ENCODE data around the gene HRH2.

The HRH2 gene

GRCh38 chr5:175690586-175690985 is 32.7 kb downstream of the HRH2 start:
- H3K27me3 Mint-ChIP-seq: no peaks in the 10 kb centered on the region
- peak overlapping the region; percentile 65 for H3K4me3 Mint-ChIP-seq
- H3K4me1 Mint-ChIP-seq: peaks cover 58% of the 10 kb centered on the region
- no peaks in the 10 kb centered on the region for H3K9me3 Mint-ChIP-seq
- H3K36me3 Mint-ChIP-seq: peaks cover 3% of the 10 kb centered on the region
- peak overlapping the region; percentile 96 for H3K27ac Mint-ChIP-seq

DNA sequence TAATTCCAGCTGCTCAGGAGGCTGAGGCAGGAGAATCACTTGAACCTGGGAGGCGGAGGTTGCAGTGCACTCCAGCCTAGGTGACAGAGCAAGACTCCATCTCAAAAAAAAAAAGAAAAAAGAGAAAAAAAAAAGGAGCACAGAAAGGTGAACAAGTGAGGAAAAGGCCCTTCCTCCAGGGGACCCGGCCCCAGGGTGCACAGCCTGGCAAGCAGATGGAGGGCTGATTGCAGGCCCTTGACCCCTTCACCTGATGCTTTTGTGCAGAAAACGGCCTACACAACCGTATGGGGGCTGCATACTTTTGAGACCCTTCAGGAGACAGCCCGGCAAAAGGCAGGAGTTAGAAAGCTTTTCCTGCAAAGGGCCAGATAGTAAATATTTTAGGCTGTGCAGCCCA is 33.9 kb downstream of the HRH2 start:
- Mint-ChIP-seq H3K4me1 (peaks cover 68% of the 10 kb centered on the region), H3K9me3 (no peaks in the 10 kb centered on the region), H3K27me3 (no peaks in the 10 kb centered on the region), H3K36me3 (peaks cover 3% of the 10 kb centered on the region), H3K27ac (no peak overlapping the region), H3K4me3 (no peak overlapping the region)

- peaks cover 69% of the 10 kb centered on the region for H3K4me1 Mint-ChIP-seq
- H3K4me3 Mint-ChIP-seq: no peak overlapping the region
- H3K27ac Mint-ChIP-seq: peak overlapping the region; percentile 52
- peaks cover 3% of the 10 kb centered on the region for H3K36me3 Mint-ChIP-seq
- no peaks in the 10 kb centered on the region for H3K27me3 Mint-ChIP-seq
- H3K9me3 Mint-ChIP-seq: no peaks in the 10 kb centered on the region
Measured at GRCh38 chr5:175692235-175692995, 34.5 kb downstream of the HRH2 start.

GRCh38 chr5:175692996-175693710 is 35.3 kb downstream of the HRH2 start:
- H3K4me1 Mint-ChIP-seq: peaks cover 70% of the 10 kb centered on the region
- no peaks in the 10 kb centered on the region for H3K27me3 Mint-ChIP-seq
- peaks cover 3% of the 10 kb centered on the region for H3K36me3 Mint-ChIP-seq
- H3K4me3 Mint-ChIP-seq: no peak overlapping the region
- H3K9me3 Mint-ChIP-seq: no peaks in the 10 kb centered on the region
- peak overlapping the region; percentile 84 for H3K27ac Mint-ChIP-seq

DNA sequence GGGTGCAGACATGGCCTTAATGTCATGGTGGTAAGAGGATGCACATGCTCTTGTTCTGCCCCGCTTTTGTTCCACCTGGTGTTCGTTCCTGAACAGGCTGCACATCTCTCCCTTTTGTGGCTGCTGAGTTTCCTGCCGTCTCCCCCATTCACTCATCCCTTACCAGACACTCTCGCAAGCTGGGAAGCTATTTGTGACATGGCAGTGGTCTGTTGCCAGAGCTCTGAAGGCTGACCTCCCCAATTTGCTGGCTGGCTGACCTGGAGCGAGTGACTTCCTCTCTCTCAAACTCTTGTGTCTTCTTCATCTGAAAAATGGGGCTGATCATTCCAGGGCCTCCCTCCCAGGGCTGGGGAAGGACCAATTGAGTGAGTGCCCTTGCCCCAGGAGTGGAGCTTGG is 35.9 kb downstream of the HRH2 start:
- Mint-ChIP-seq H3K4me3 (no peak overlapping the region), H3K36me3 (peaks cover 3% of the 10 kb centered on the region), H3K9me3 (no peaks in the 10 kb centered on the region), H3K4me1 (peaks cover 68% of the 10 kb centered on the region), H3K27ac (peak overlapping the region; percentile 84), H3K27me3 (no peaks in the 10 kb centered on the region)

DNA sequence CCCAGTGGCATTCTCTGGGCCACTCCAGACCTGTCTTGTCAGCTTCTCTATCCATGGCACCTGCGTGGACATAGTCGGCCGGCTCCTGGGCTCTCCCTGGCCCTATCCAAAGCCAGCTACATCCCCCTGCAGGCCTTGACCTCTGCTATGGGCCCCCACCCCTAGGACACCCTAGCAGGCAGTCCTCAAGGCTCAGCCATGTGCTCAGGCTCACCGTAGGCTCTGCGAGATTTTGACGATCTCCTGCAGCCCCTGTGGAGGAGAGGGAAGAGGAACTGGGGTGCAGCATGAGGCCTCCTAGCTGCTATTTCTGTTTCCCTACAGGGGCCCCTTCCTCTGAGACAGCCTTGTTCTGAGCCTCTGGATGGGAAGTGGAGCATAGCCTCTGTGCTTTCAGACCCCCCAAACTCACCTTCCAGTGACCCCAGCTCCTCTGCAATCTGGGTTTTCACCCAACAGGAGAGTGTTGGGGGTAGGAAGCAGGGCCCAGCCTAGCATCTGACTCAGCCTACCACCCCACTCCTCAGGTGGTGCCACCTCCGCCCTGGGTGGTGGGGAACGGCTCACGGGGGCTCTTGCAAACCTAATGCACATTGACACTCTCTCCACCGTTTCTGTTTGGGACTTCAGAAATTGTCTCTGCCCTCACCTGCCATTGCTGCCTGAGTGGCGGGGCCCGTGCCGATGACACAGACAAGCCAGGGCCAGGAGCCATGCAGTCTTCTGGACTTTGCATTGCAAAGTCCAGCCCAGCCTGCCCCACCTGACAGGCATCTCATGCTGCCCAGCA is 36.7 kb downstream of the HRH2 start:
- peaks cover 3% of the 10 kb centered on the region for H3K36me3 Mint-ChIP-seq
- no peaks in the 10 kb centered on the region for H3K27me3 Mint-ChIP-seq
- peak overlapping the region; percentile 84 for H3K27ac Mint-ChIP-seq
- no peak overlapping the region for H3K4me3 Mint-ChIP-seq
- no peaks in the 10 kb centered on the region for H3K9me3 Mint-ChIP-seq
- peaks cover 60% of the 10 kb centered on the region for H3K4me1 Mint-ChIP-seq

DNA sequence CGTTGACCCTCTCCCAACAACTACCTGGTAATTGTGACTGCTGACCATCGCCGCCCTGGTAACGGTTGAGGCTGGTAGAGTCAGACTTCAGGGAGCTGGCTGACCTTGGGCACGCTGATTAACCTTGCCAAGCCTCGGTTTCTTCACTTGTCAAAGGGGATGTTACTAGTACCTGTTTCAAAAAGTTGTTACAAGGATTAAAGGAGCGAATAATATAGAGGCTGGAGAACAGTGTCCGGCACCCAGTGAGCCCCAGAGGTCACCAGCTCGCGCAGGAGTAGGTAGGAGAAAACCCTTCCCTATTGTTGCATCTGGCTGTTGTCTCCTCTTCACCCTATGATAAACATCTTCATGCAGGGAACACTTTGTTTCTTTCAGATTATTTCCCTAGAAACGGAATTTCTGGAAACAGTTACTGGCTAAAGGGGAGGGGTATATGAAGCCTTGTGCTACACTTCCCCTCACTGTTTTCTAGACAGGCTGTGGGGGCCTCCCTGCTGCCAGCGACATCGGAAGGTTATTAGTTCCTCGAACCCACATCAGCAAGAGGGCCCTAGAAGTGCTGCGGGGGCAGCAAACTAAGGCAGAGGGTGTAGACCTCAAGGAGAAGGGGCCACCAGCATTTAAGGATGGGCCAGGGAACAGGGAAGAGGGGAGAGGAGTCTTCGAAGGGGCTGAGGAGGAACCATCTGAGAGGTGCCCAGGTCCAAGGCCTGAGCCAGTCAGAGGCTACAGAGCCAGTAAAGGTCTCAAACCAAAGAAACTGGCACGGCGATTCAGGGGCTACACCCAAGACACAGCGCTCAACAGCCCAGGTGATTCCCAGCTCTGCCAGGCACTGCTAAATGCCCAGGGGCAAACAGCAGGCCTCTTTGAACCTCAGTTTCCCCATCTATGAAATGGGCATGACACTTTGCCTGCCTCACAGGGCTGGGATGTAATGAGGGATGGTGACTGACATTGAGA is 37.6 kb downstream of the HRH2 start:
- peaks cover 54% of the 10 kb centered on the region for H3K4me1 Mint-ChIP-seq
- peaks cover 6% of the 10 kb centered on the region for H3K36me3 Mint-ChIP-seq

DNA sequence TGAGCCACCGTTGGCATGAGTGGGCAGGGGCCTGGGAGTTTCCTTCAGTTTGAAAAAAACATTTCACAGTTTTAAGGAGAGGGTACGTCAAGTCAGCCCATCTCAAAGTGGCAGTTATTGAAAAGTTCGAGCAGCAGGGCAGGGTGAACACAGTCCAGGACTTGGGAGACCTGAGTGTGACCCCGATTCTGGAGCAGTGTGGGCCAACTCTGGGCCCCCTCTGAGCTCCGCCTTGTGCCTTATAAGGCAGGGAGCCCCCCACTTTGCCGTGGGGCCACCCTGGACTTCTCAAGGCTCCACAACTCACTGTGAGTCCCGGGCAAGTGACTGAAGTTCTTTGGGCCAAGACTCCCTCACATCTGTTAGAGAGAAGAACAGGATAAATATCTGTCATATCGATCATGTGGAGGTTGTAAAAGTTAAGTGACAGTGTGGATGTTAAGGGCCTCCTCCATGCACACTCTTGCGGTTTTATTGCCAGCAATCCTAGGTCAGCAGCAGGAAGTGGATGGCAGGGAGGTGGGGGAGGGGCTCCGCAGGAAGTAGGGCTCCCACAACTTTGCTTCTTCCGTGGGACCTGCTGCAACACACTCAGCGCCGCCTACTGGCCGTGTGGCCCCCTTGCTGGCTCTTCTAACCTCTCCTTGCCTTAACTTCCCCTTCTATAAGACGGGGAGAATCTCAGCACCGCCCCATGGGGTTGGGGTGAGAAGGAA is 38.4 kb downstream of the HRH2 start:
- peak overlapping the region; percentile 91 for H3K27ac Mint-ChIP-seq

More for the DNA sequence above, 37.6 kb downstream of the HRH2 start:
- Mint-ChIP-seq H3K27ac (peak overlapping the region; percentile 91), H3K27me3 (no peaks in the 10 kb centered on the region), H3K4me3 (peak overlapping the region; percentile 66), H3K9me3 (no peaks in the 10 kb centered on the region)

DNA sequence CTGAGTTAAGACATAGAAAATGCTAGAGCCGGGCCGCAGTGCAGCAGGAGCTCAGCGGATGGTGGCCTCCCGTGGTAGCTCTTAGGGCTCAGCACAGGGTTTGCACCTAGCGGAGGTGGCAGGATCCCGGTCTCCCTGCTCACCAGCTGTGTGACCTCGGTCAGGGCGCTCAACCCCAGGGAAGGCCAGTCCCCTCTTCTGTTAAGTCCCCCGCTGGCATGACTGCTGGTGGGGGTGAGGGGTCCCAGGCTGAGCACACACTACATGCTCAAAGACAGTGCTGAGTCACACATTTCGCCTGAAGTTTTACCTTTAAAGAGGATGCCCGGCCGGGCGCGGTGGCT is 39.0 kb downstream of the HRH2 start:
- Mint-ChIP-seq H3K27ac (no peak overlapping the region), H3K36me3 (peaks cover 5% of the 10 kb centered on the region), H3K4me1 (peaks cover 45% of the 10 kb centered on the region), H3K27me3 (no peaks in the 10 kb centered on the region), H3K9me3 (no peaks in the 10 kb centered on the region), H3K4me3 (no peak overlapping the region)

More for the DNA sequence above, 38.4 kb downstream of the HRH2 start:
- Mint-ChIP-seq H3K4me1 (peaks cover 45% of the 10 kb centered on the region), H3K4me3 (peak overlapping the region; percentile 66), H3K36me3 (peaks cover 3% of the 10 kb centered on the region), H3K27me3 (no peaks in the 10 kb centered on the region), H3K9me3 (no peaks in the 10 kb centered on the region)

GRCh38 chr5:175697846-175698245 is 40.0 kb downstream of the HRH2 start:
- Mint-ChIP-seq H3K4me1 (peaks cover 41% of the 10 kb centered on the region), H3K27ac (peak overlapping the region; percentile 53), H3K36me3 (peaks cover 8% of the 10 kb centered on the region), H3K27me3 (no peaks in the 10 kb centered on the region), H3K9me3 (no peaks in the 10 kb centered on the region), H3K4me3 (no peak overlapping the region)

- Mint-ChIP-seq H3K4me1 (peaks cover 35% of the 10 kb centered on the region), H3K36me3 (peaks cover 11% of the 10 kb centered on the region), H3K9me3 (no peaks in the 10 kb centered on the region), H3K27ac (no peak overlapping the region), H3K4me3 (no peak overlapping the region), H3K27me3 (no peaks in the 10 kb centered on the region)
Measured at GRCh38 chr5:175698401-175699115, 40.7 kb downstream of the HRH2 start.

DNA sequence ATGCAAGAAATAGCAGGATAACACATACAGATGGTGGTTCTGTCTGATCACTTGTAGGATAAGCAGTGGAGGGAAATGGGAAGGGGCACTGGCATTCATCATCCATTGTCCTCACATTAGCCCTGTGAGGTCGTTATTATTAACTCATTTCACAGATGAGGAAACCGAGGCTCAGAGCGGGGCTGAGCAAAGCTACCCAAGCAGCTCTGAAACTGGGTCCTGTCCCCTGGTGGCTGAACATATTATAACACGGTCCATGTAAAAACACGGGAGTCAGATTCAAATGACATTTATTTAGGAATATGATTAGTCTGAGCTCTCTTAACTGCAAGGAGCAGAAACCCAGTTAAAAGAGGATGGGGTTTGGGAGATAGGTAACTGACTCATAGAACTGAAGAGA is 43.1 kb downstream of the HRH2 start:
- Mint-ChIP-seq H3K36me3 (peaks cover 14% of the 10 kb centered on the region), H3K9me3 (no peaks in the 10 kb centered on the region), H3K27ac (no peak overlapping the region), H3K27me3 (no peaks in the 10 kb centered on the region), H3K4me3 (no peak overlapping the region), H3K4me1 (peaks cover 16% of the 10 kb centered on the region)

- H3K4me1 Mint-ChIP-seq: peaks cover 10% of the 10 kb centered on the region
- H3K9me3 Mint-ChIP-seq: no peaks in the 10 kb centered on the region
- no peak overlapping the region for H3K4me3 Mint-ChIP-seq
- H3K27me3 Mint-ChIP-seq: no peaks in the 10 kb centered on the region
- peaks cover 14% of the 10 kb centered on the region for H3K36me3 Mint-ChIP-seq
- peak overlapping the region; percentile 65 for H3K27ac Mint-ChIP-seq
Measured at GRCh38 chr5:175701797-175702196, 43.9 kb downstream of the HRH2 start.

- no peaks in the 10 kb centered on the region for H3K27me3 Mint-ChIP-seq
- H3K4me3 Mint-ChIP-seq: no peak overlapping the region
- H3K9me3 Mint-ChIP-seq: no peaks in the 10 kb centered on the region
- peaks cover 17% of the 10 kb centered on the region for H3K36me3 Mint-ChIP-seq
- no peak overlapping the region for H3K27ac Mint-ChIP-seq
- H3K4me1 Mint-ChIP-seq: no peaks in the 10 kb centered on the region
Measured at GRCh38 chr5:175706499-175706898, 48.6 kb downstream of the HRH2 start.

All from activated naive CD4-positive, alpha-beta T cell treated with anti-CD3 and anti-CD28 coated beads, Interleukin-2, amount 50 U/mL, for 24 hours (primary cell).